H9 (cell line): ENCODE measurements around the gene TMEM170B. TPM values are rescaled to one million over a fixed set of nuclear protein-coding genes. Genes with fewer than 3 reads are reported as not detected.

Experiments
- DNase-seq: peaks from one replicate; pipeline ENCODE4 v3.0.0-alpha.2; 2017
- H2AFZ ChIP-seq: one replicate; pipeline ENCODE4 v1.6.1; 2013; ENCODE audit warnings: mild to moderate bottlenecking, low read length, control low read depth, moderate library complexity
- H2AK5ac ChIP-seq: 2 replicates; pipeline ENCODE4 v1.6.1; 2013; ENCODE audit warnings: low read length, control low read depth, mixed read lengths; ENCODE audit not compliant: insufficient read length
- H2BK120ac ChIP-seq: one replicate; pipeline ENCODE4 v1.6.1; 2013; ENCODE audit warnings: low read depth, mild to moderate bottlenecking, low read length, control low read depth, inconsistent platforms; ENCODE audit not compliant: poor library complexity, severe bottlenecking
- H2BK12ac ChIP-seq: 2 replicates; pipeline ENCODE4 v1.6.1; 2013; ENCODE audit warnings: low read length, control low read depth, mixed read lengths, low read depth; ENCODE audit not compliant: insufficient read length
- H2BK15ac ChIP-seq: 2 replicates; pipeline ENCODE4 v1.6.1; 2013; ENCODE audit warnings: low read depth, low read length, control low read depth
- H2BK20ac ChIP-seq: one replicate; pipeline ENCODE4 v1.6.1; 2013; ENCODE audit warnings: low read depth, mild to moderate bottlenecking, low read length, control low read depth, inconsistent platforms; ENCODE audit not compliant: poor library complexity, severe bottlenecking
- H2BK5ac ChIP-seq: 2 replicates; pipeline ENCODE4 v1.6.1; 2013; ENCODE audit warnings: low read length, control low read depth, mixed read lengths; ENCODE audit not compliant: insufficient read length
- H3K14ac ChIP-seq: 2 replicates; pipeline ENCODE4 v1.6.1; 2013; ENCODE audit warnings: low read length, control low read depth; ENCODE audit not compliant: insufficient read depth
- H3K18ac ChIP-seq: 2 replicates; pipeline ENCODE4 v1.6.1; 2013; ENCODE audit warnings: low read depth, mild to moderate bottlenecking, mixed read lengths, low read length, control low read depth; ENCODE audit not compliant: insufficient read length
- H3K23ac ChIP-seq: 2 replicates; pipeline ENCODE4 v1.6.1; 2013; ENCODE audit warnings: low read length, control low read depth, mixed read lengths, low read depth; ENCODE audit not compliant: insufficient read length
- H3K23me2 ChIP-seq: 2 replicates; pipeline ENCODE4 v1.6.1; 2013; ENCODE audit warnings: low read depth, mild to moderate bottlenecking, mixed read lengths, low read length, control low read depth; ENCODE audit not compliant: insufficient read length, poor library complexity, severe bottlenecking
- H3K27ac ChIP-seq: 2 replicates; pipeline ENCODE4 v1.5.1; 2013; ENCODE audit warnings: low read length, control low read depth, mixed read lengths, low read depth; ENCODE audit not compliant: insufficient read length
- H3K27me3 ChIP-seq: 2 replicates; pipeline ENCODE4 v1.6.1; 2013; ENCODE audit warnings: low read length, control low read depth, inconsistent platforms; ENCODE audit not compliant: insufficient read depth
- H3K4ac ChIP-seq: 2 replicates; pipeline ENCODE4 v1.6.1; 2013; ENCODE audit warnings: low read depth, mild to moderate bottlenecking, control low read depth, inconsistent platforms, low read length, moderate library complexity
- H3K4me1 ChIP-seq: 2 replicates; pipeline ENCODE4 v1.6.1; 2013; ENCODE audit warnings: low read length, control low read depth, inconsistent platforms; ENCODE audit not compliant: insufficient read depth
- H3K4me2 ChIP-seq: 2 replicates; pipeline ENCODE4 v1.6.1; 2013; ENCODE audit warnings: low read length, control low read depth, mixed read lengths; ENCODE audit not compliant: insufficient read length, insufficient read depth
- H3K56ac ChIP-seq: 2 replicates; pipeline ENCODE4 v1.6.1; 2013; ENCODE audit warnings: low read depth, mild to moderate bottlenecking, mixed read lengths, low read length, control low read depth; ENCODE audit not compliant: insufficient read length
- H3K79me1 ChIP-seq: 2 replicates; pipeline ENCODE4 v1.6.1; 2013; ENCODE audit warnings: low read depth, mild to moderate bottlenecking, moderate library complexity, low read length, control low read depth, inconsistent platforms; ENCODE audit not compliant: insufficient read depth, poor library complexity, severe bottlenecking
- H3K79me2 ChIP-seq: 2 replicates; pipeline ENCODE4 v1.6.1; 2013; ENCODE audit warnings: low read length, control low read depth, inconsistent platforms; ENCODE audit not compliant: insufficient read depth
- H3K9ac ChIP-seq: 2 replicates; pipeline ENCODE4 v1.6.1; 2013; ENCODE audit warnings: low read length, control low read depth, mixed read lengths; ENCODE audit not compliant: insufficient read length; ENCODE audit errors: extremely low read depth
- H3K9me3 ChIP-seq: one replicate; pipeline ENCODE4 v1.6.1; 2013; ENCODE audit warnings: low read depth, low read length, inconsistent platforms; ENCODE audit not compliant: control insufficient read depth
- H3T11ph ChIP-seq: one replicate; pipeline ENCODE4 v1.6.1; 2013; ENCODE audit warnings: mild to moderate bottlenecking, low read length, control low read depth, inconsistent platforms
- H4K20me1 ChIP-seq: one replicate; pipeline ENCODE4 v1.6.1; 2013; ENCODE audit not compliant: control insufficient read depth, insufficient read length, insufficient read depth
- H4K5ac ChIP-seq: 2 replicates; pipeline ENCODE4 v1.6.1; 2013; ENCODE audit warnings: low read depth, mild to moderate bottlenecking, mixed read lengths, low read length, control low read depth; ENCODE audit not compliant: insufficient read length
- H4K8ac ChIP-seq: replicated peaks from 2 replicates; pipeline ENCODE4 v1.6.1; 2013; ENCODE audit warnings: low read length, control low read depth, mixed read lengths, low read depth; ENCODE audit not compliant: insufficient read length
- H4K91ac ChIP-seq: 2 replicates; pipeline ENCODE4 v1.6.1; 2013; ENCODE audit warnings: low read depth, mild to moderate bottlenecking, moderate library complexity, mixed read lengths, low read length, control low read depth; ENCODE audit not compliant: insufficient read length
- H3K27ac Mint-ChIP-seq, 3 experiments: 2 replicates in 2 of 3; 3 replicates in 1 of 3; pipeline ENCODE4 v1.8.0; 2020 to 2021; ENCODE audit warnings: mixed read lengths in 3 of 3, mild to moderate bottlenecking in 1 of 3, moderate library complexity in 1 of 3
- H3K27me3 Mint-ChIP-seq: 2 replicates; pipeline ENCODE4 v1.8.0; 2021; ENCODE audit warnings: low read depth, mild to moderate bottlenecking, moderate library complexity, mixed read lengths
- H3K36me3 Mint-ChIP-seq, 3 experiments: 2 replicates in 2 of 3; 3 replicates in 1 of 3; pipeline ENCODE4 v1.8.0; 2020 to 2021; ENCODE audit warnings: low read depth in 3 of 3, mixed read lengths in 3 of 3; ENCODE audit not compliant: insufficient read depth in 1 of 3
- H3K4me1 Mint-ChIP-seq, 2 experiments: 2 replicates each; pipeline ENCODE4 v1.8.0; 2020; ENCODE audit warnings: mixed read lengths in 2 of 2
- H3K4me3 Mint-ChIP-seq, 2 experiments: 2 replicates in 1 of 2; 3 replicates in 1 of 2; pipeline ENCODE4 v1.8.0; 2020 to 2021; ENCODE audit warnings: mild to moderate bottlenecking in 2 of 2, mixed read lengths in 2 of 2, moderate library complexity in 1 of 2
- H3K9me3 Mint-ChIP-seq, 2 experiments: 2 replicates in 1 of 2; 3 replicates in 1 of 2; pipeline ENCODE4 v1.8.0; 2020; ENCODE audit warnings: mild to moderate bottlenecking in 2 of 2, mixed read lengths in 2 of 2, moderate library complexity in 1 of 2
- CTCF ChIP-seq: fragments of 200-600 bp; sonication (generic); conservative IDR thresholded peaks from 3 replicates; pipeline ENCODE4 v1.8.0; 2021; ENCODE audit warnings: antibody characterized with exemption, mild to moderate bottlenecking
- WGBS: extraction: QIAGEN DNeasy Blood & Tissue Kit; methylation state at CpG from one replicate; pipeline ENCODE4 v1.1.7; 2013; ENCODE audit warnings: missing lambda C conversion rate, low lambda C conversion rate, mixed read lengths; ENCODE audit not compliant: insufficient read length; ENCODE audit errors: extremely low coverage; 5-methylcytosine and 5-hydroxymethylcytosine counted together
- total RNA-seq: library from RNA; stranded (reverse); gene quantifications from 2 replicates; pipeline ENCODE4 v1.2.1, GENCODE V29; 2021

TMEM170B gene
- total RNA-seq, 1 experiment from 2014 or later, result 2.9 TPM

- H3K27ac Mint-ChIP-seq, result peak overlapping the region in 1 of 3 experiments; percentile 29; a peak in 1 of 7 replicates
- no CpG with 5 or more reads among the region's 8 CpGs for WGBS
These were observed 54.9 kb downstream of the TMEM170B start for GRCh38 chr6:11592294-11592906.

More at GRCh38 chr6:11592294-11592906, 54.9 kb downstream of the TMEM170B start:
- H4K20me1 ChIP-seq, result no peaks in the 10 kb centered on the region
- peaks cover 9 to 11% of the 10 kb centered on the region in 2 experiments for H3K9me3 Mint-ChIP-seq
- no peak overlapping the region for H3K56ac ChIP-seq
- H4K8ac ChIP-seq, result no peak overlapping the region
- H3K4me2 ChIP-seq, result no peak overlapping the region
- H3K27me3 ChIP-seq, result no peaks in the 10 kb centered on the region
- no peak overlapping the region for H2BK20ac ChIP-seq
- H3K4me1 ChIP-seq, result no peaks in the 10 kb centered on the region; the same call in 1 of the 2 replicates
- H3K4me3 Mint-ChIP-seq, result no peak overlapping the region
- H4K91ac ChIP-seq, result no peak overlapping the region
- H2AK5ac ChIP-seq, result no peak overlapping the region
- H3K4ac ChIP-seq, result no peak overlapping the region
- no peaks in the 10 kb centered on the region for H3K9me3 ChIP-seq
- H3K79me1 ChIP-seq, result no peaks in the 10 kb centered on the region
- H3T11ph ChIP-seq, result no peak overlapping the region
- no peaks in the 10 kb centered on the region; the same call in 1 of the 2 replicates for H3K27me3 Mint-ChIP-seq
- no peak overlapping the region for H2AFZ ChIP-seq
- no peaks in the 10 kb centered on the region for H3K23me2 ChIP-seq
- no peak overlapping the region for H3K23ac ChIP-seq
- no peak overlapping the region for H2BK5ac ChIP-seq
- no peak overlapping the region for H2BK15ac ChIP-seq
- no peak overlapping the region for H2BK120ac ChIP-seq
- no peak overlapping the region for H3K18ac ChIP-seq
- no peak overlapping the region for H3K9ac ChIP-seq
- no peak overlapping the region for H4K5ac ChIP-seq
- H3K27ac ChIP-seq, result no peak overlapping the region
- TF ChIP-seq CTCF, result no peak
- no peak overlapping the region for H3K14ac ChIP-seq
- H3K4me1 Mint-ChIP-seq, result peaks cover 4 to 7% of the 10 kb centered on the region in 2 experiments
- no peak overlapping the region for H2BK12ac ChIP-seq
- no peak for DNase-seq
- no peaks in the 10 kb centered on the region for H3K79me2 ChIP-seq
- peaks cover 3 to 4% (median 4%) of the 10 kb centered on the region in 3 experiments for H3K36me3 Mint-ChIP-seq
